ENCODE measurements around the gene SLC38A8.

SLC38A8 gene

DNA sequence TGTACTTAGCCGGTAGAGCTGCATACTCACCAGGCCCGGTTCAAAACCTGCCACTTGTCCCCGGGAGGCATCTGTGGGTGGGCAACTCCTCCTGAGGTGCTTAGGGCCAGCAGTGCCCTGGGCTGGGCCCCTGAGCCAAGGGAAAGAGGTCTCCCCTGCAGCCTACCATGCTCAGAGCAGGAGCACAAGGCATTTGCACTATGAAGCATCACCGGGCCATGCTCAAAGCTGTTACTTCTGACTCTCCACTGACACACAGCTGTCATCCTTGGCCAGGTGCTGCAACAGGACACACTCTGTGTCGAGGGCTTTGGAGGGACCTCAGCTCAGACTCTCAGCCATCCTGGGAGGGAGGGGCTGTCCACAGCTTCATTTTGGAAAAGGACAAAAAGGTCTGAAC is 37.2 kb downstream of the SLC38A8 start:
- DNase-seq (ENCODE audit: low read depth): no peak
- no peak overlapping the region for H3K4me3 ChIP-seq (ENCODE audit: low read depth, low read length)
- TF ChIP-seq, protein P1, sequence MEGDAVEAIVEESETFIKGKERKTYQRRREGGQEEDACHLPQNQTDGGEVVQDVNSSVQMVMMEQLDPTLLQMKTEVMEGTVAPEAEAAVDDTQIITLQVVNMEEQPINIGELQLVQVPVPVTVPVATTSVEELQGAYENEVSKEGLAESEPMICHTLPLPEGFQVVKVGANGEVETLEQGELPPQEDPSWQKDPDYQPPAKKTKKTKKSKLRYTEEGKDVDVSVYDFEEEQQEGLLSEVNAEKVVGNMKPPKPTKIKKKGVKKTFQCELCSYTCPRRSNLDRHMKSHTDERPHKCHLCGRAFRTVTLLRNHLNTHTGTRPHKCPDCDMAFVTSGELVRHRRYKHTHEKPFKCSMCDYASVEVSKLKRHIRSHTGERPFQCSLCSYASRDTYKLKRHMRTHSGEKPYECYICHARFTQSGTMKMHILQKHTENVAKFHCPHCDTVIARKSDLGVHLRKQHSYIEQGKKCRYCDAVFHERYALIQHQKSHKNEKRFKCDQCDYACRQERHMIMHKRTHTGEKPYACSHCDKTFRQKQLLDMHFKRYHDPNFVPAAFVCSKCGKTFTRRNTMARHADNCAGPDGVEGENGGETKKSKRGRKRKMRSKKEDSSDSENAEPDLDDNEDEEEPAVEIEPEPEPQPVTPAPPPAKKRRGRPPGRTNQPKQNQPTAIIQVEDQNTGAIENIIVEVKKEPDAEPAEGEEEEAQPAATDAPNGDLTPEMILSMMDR (IDR thresholded peaks at IDR 0.05; ENCODE audit: control insufficient read depth, extremely low read depth, insufficient read depth): no peak

DNA sequence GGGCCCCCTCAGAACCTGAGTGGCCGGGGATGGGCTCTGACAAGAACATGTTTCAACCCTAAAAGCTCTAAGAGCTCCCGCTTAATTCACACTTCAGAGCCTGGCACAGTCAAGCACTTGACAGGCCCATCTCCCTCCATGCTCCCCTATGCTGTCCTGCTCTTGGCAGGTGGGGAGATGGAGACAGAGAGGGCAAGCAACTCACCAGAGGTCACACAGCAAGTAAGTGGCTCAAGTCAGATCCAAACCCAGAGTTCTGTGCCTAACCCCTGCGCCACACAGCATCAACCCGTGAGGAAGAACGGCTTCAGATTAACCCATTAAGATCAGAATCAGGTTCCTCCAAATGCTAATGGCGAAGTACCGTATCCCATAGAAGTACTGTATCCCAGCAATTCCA is 38.2 kb downstream of the SLC38A8 start:
- H3K4me3 ChIP-seq (ENCODE audit: low read depth, low read length): no peak overlapping the region
- DNase-seq (ENCODE audit: low read depth): no peak
- TF ChIP-seq, protein P1 (IDR thresholded peaks at IDR 0.05; ENCODE audit: control insufficient read depth, extremely low read depth, insufficient read depth): no peak

DNA sequence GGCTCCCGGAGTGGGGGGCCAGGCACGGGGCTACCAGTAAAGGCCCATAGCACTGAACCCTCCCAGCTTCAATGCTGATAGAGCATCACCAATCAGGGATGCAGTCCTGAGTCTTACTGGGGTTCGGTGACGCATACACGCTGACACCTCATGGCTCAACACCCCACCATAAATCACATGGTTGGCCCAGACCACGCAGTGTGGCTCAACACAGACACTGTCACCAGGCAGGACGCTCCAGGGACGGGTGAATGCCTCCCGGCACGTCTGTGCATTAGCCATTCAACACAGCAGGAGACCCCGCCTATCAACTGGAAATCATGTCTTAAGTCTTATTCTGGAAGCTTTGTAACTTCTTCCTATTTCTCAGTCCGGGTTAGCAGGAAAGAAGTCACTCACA is 39.6 kb downstream of the SLC38A8 start:
- TF ChIP-seq, protein P1 (IDR thresholded peaks at IDR 0.05; ENCODE audit: control insufficient read depth, extremely low read depth, insufficient read depth): no peak
- no peak for DNase-seq (ENCODE audit: low read depth)
- no peak overlapping the region for H3K4me3 ChIP-seq (ENCODE audit: low read depth, low read length)

DNA sequence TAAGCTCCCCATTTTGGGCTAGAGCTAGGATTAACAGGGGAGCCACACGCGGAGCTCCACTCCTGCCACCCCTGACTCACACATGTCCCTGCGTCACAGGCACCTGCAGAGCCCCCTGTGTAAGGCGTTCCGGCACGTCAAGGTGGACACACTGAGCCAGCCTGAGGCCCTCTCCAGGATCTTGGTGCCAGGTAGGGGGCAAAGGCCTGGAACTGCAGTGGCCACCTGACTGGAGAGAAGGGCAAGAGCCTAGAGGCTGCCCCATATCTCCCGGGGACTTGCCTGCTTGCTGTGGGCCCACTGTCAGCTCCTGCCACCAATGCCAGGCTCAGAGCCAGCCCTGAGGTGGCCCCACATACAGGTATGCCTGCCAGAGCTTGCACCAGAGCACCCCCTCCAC is 40.9 kb downstream of the SLC38A8 start:
- TF ChIP-seq, protein P1 (IDR thresholded peaks at IDR 0.05; ENCODE audit: control insufficient read depth, extremely low read depth, insufficient read depth): no peak
- no peak for DNase-seq (ENCODE audit: low read depth)
- H3K4me3 ChIP-seq (ENCODE audit: low read depth, low read length): no peak overlapping the region

DNA sequence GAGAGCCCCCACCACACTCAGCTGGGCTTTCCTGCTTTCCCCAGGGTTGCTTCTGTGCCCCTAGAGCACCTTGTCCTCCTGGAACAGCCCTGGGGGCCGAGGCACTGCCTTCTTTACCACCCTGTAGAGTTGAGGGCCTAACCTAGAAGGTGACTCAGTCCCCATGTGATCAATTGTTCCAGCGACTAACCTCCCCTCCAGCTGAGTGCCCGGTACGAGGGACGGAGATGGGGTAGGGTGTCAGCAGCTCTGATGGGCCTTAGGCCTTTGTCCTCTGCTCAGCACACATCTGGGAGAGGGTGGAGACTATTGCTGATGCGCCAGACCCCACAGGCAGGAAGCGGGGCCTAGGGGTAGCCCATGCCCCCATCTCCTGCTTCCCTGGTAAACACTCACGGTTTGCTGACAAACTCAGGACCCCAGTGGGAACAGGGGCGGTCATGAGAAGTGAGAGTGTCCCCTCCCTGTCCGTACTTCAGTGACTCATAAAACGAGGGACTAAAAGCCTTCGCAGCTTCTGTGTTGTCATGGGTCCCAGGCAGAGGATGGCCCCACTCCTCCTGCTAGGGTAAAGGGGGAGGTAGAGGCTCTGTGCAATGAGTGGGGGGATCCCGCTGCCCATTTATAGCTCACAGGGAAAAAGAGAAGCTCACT is 41.5 kb downstream of the SLC38A8 start:
- TF ChIP-seq, protein P1 (IDR thresholded peaks at IDR 0.05; ENCODE audit: control insufficient read depth, extremely low read depth, insufficient read depth): no peak
- H3K4me3 ChIP-seq (ENCODE audit: low read depth, low read length): no peak overlapping the region
- no peak for DNase-seq (ENCODE audit: low read depth)

DNA sequence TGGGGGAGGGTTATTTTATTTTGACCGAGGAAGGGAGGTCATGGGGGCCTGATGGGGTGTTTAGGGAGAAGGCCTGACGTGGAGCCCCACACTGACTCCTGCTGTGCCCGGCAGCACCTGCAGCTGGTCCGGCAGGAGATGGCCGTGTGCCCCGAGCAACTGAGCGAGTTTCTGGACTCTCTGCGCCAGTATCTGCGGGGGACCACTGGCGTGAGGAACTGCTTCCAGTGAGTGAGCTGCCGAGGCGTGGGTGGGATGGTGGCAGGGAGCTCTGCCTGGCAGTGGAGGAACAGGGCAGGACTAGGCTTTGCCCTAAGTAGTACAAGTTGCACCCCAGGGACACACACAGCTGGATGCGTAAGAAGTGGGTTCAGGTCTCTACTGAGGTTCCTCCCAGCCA is 44.5 kb downstream of the SLC38A8 start:
- no peak for DNase-seq (ENCODE audit: low read depth)
- H3K4me3 ChIP-seq (ENCODE audit: low read depth, low read length): no peak overlapping the region
- TF ChIP-seq, protein P1 (IDR thresholded peaks at IDR 0.05; ENCODE audit: control insufficient read depth, extremely low read depth, insufficient read depth): no peak
